Neural progenitor cell (in vitro differentiated cells): Measurements from ENCODE around the gene MAN2B2.

ENCODE experiments used
- EZH2 ChIP-seq: fragments of 200-600 bp; sonication (generic); IDR thresholded peaks from 2 replicates; pipeline ENCODE4 v1.6.1; 2017; ENCODE audit warnings: antibody characterized with exemption, mild to moderate bottlenecking, moderate library complexity
- EZH2phosphoT487 ChIP-seq: fragments of 200-600 bp; sonication (generic); IDR thresholded peaks from 2 replicates; pipeline ENCODE4 v1.6.1; 2017; ENCODE audit warnings: antibody characterized with exemption
- TF ChIP-seq, protein P1 (sequence below): fragments of 200-600 bp; sonication (generic); IDR thresholded peaks from 2 replicates; pipeline ENCODE4 v1.5.1; 2017; ENCODE audit warnings: antibody characterized with exemption, mild to moderate bottlenecking

DNA sequence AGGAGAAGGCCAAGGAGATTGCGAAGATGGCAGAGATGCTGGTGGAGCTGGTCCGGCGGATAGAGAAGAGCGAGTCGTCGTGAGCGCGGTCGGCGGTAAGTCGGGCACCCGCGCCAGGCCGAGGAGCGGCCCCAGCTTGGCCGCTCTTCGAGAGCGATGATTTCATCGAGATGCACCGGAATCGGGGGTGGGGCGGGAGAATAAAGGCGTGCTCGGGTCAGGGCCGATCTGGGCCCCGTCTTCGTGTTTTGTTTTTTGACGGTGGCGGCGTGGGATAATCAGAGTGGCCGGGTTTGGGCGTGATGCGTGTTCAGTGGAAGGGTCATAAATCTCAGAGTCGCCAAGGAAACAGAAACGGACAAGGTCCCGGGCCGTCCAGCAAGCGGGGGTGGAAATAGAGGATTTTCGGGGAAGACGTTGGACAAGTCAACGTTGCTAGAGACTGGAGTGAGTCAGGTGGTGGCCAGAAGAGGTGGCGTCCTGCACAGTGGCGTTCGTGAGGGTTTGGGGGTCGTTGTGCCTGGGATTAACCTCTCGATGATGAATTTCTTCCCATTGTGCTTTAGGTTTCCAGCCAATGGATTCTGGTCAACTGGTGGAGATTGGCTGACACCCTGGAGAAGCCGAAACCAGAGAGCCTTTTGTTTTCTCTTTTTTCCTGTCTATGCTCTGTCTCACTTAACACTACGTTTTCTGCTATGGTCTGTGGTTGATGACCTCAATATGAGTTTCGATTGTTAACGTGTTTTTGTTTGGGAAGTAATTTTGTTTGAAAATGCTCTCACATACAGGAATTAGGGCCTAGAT, 66.4 kb downstream of the MAN2B2 start:
- TF ChIP-seq, protein P1, sequence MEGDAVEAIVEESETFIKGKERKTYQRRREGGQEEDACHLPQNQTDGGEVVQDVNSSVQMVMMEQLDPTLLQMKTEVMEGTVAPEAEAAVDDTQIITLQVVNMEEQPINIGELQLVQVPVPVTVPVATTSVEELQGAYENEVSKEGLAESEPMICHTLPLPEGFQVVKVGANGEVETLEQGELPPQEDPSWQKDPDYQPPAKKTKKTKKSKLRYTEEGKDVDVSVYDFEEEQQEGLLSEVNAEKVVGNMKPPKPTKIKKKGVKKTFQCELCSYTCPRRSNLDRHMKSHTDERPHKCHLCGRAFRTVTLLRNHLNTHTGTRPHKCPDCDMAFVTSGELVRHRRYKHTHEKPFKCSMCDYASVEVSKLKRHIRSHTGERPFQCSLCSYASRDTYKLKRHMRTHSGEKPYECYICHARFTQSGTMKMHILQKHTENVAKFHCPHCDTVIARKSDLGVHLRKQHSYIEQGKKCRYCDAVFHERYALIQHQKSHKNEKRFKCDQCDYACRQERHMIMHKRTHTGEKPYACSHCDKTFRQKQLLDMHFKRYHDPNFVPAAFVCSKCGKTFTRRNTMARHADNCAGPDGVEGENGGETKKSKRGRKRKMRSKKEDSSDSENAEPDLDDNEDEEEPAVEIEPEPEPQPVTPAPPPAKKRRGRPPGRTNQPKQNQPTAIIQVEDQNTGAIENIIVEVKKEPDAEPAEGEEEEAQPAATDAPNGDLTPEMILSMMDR, result no peak
- TF ChIP-seq EZH2 (no peak), EZH2phosphoT487 (no peak)
